Caco-2 (cell line): ENCODE data around the gene ONECUT1. TPM values are rescaled to one million over a fixed set of nuclear protein-coding genes. Genes with fewer than 3 reads are reported as not detected.

Source experiments
- BruUV-seq: library from RNA; stranded (reverse); fragments of 400-500 nt; replicated peaks from 2 replicates; lab custom pipeline; 2021; lab: Mats Ljungman, UMichigan
- CTCF ChIA-PET: fragments of 300-600 bp; sonication (Branson Sonifier 250); formaldehyde crosslinking; loops from one replicate; lab custom pipeline; 2022; ENCODE audit warnings: antibody characterized with exemption; lab: Charles Lee
- POLR2A ChIA-PET: fragments of 300-600 bp; sonication (Branson Sonifier 250); formaldehyde crosslinking; loops from one replicate; lab custom pipeline; 2022; ENCODE audit warnings: antibody characterized with exemption; lab: Charles Lee
- DNase-seq, 2 experiments: peaks; one replicate each; pipeline versions ENCODE4 v3.0.0 to v3.0.0-alpha.2; 2020 to 2022
- H3K27me3 ChIP-seq: replicated peaks from 2 replicates; pipeline ENCODE4 v1.6.0; 2011; ENCODE audit warnings: low read length; ENCODE audit not compliant: control insufficient read depth, insufficient read depth
- H3K36me3 ChIP-seq: 2 replicates; pipeline ENCODE4 v1.5.1; 2011; ENCODE audit warnings: low read length; ENCODE audit not compliant: control insufficient read depth, insufficient read depth
- H3K4me1 ChIP-seq: fragments of 250-450 bp; sonication (Bioruptor Pico); 2 replicates; pipeline ENCODE4 v1.5.1; 2020; ENCODE audit warnings: mild to moderate bottlenecking
- H3K4me3 ChIP-seq: 2 replicates; pipeline ENCODE4 v1.5.1; 2011; ENCODE audit warnings: low read depth, mild to moderate bottlenecking, control low read depth, low read length
- H3K9me3 ChIP-seq: fragments of 250-450 bp; sonication (Bioruptor Pico); 2 replicates; pipeline ENCODE4 v1.5.1; 2020; ENCODE audit warnings: mild to moderate bottlenecking, moderate library complexity
- H3K27ac Mint-ChIP-seq: one replicate; pipeline ENCODE4 v1.8.0; 2022; ENCODE audit warnings: mixed read lengths; ENCODE audit not compliant: unreplicated experiment
- H3K27me3 Mint-ChIP-seq: one replicate; pipeline ENCODE4 v1.8.0; 2022; ENCODE audit warnings: mixed read lengths; ENCODE audit not compliant: insufficient read depth, unreplicated experiment
- H3K36me3 Mint-ChIP-seq: one replicate; pipeline ENCODE4 v1.8.0; 2022; ENCODE audit warnings: mild to moderate bottlenecking, mixed read lengths; ENCODE audit not compliant: insufficient read depth, unreplicated experiment
- H3K4me1 Mint-ChIP-seq: one replicate; pipeline ENCODE4 v1.8.0; 2022; ENCODE audit warnings: low read depth, mixed read lengths; ENCODE audit not compliant: unreplicated experiment
- H3K4me3 Mint-ChIP-seq: one replicate; pipeline ENCODE4 v1.8.0; 2022; ENCODE audit warnings: mild to moderate bottlenecking, moderate library complexity, mixed read lengths; ENCODE audit not compliant: unreplicated experiment
- H3K9me3 Mint-ChIP-seq: one replicate; pipeline ENCODE4 v1.8.0; 2022; ENCODE audit warnings: mixed read lengths; ENCODE audit not compliant: unreplicated experiment
- CTCF ChIP-seq, 2 experiments: fragments of 200-600 bp in 1 of 2; IDR thresholded peaks; 1 replicate in 1 of 2; 2 replicates in 1 of 2; pipeline versions ENCODE4 v1.5.1 to v1.8.0; 2011 to 2022; ENCODE audit warnings: antibody characterized with exemption in 1 of 2, control low read depth in 1 of 2, inconsistent platforms in 1 of 2, low read depth in 1 of 2, low read length in 1 of 2, mild to moderate bottlenecking in 1 of 2, moderate library complexity in 1 of 2; ENCODE audit not compliant: insufficient read depth in 1 of 2, severe bottlenecking in 1 of 2, unreplicated experiment in 1 of 2
- intact Hi-C: fragments of 100-400 bp; cut with micrococcal nuclease; formaldehyde crosslinking; loops from one replicate; pipeline ENCODE4 v1.10.0; 2022; ENCODE audit not compliant: unreplicated experiment
- total RNA-seq: library from RNA; stranded (reverse); gene quantifications from 2 replicates; pipeline ENCODE4 v1.2.3, GENCODE V29; 2022

The ONECUT1 gene
- total RNA-seq, 1 experiment from 2014 or later: 0.68 TPM

- Histone ChIP-seq H3K9me3 (no peaks in the 10 kb centered on the region), H3K27me3 (no peaks in the 10 kb centered on the region), H3K4me3 (no peak overlapping the region), H3K4me1 (no peaks in the 10 kb centered on the region), H3K36me3 (no peaks in the 10 kb centered on the region)
- intact Hi-C loops: no loop called here
- H3K36me3 Mint-ChIP-seq: no peaks in the 10 kb centered on the region
- peaks cover 8% of the 10 kb centered on the region for H3K27me3 Mint-ChIP-seq
- POLR2A ChIA-PET: no interaction called here
- H3K4me3 Mint-ChIP-seq: no peak overlapping the region
- H3K27ac Mint-ChIP-seq: no peak overlapping the region
- no peaks in the 10 kb centered on the region for H3K9me3 Mint-ChIP-seq
- no peaks in the 10 kb centered on the region for H3K4me1 Mint-ChIP-seq
- no TSS peak for BruUV-seq
- TF ChIP-seq CTCF (IDR thresholded peaks at IDR 0.05; ENCODE audit: insufficient read depth in 1 of 2, low read depth in 1 of 2, low read length in 1 of 2, severe bottlenecking in 1 of 2, unreplicated experiment in 1 of 2): no peak
- CTCF ChIA-PET: no interaction called here
- DNase-seq: no peak
Measured at GRCh38 chr15:52796753-52797520, 6.8 kb upstream of the ONECUT1 start.

GRCh38 chr15:52796228-52796521 lies 6.0 kb upstream of the ONECUT1 start:
- no peak for DNase-seq
- no peaks in the 10 kb centered on the region for H3K36me3 Mint-ChIP-seq
- CTCF ChIA-PET: no interaction called here
- no peak overlapping the region for H3K4me3 ChIP-seq
- POLR2A ChIA-PET: no interaction called here
- BruUV-seq: no TSS peak
- no peaks in the 10 kb centered on the region for H3K9me3 ChIP-seq
- no peaks in the 10 kb centered on the region for H3K27me3 ChIP-seq
- no peaks in the 10 kb centered on the region for H3K9me3 Mint-ChIP-seq
- peaks cover 8% of the 10 kb centered on the region for H3K27me3 Mint-ChIP-seq
- no peak for TF ChIP-seq CTCF (IDR thresholded peaks at IDR 0.05; ENCODE audit: insufficient read depth in 1 of 2, low read depth in 1 of 2, low read length in 1 of 2, severe bottlenecking in 1 of 2, unreplicated experiment in 1 of 2)
- intact Hi-C loops: no loop called here
- H3K4me1 ChIP-seq: no peaks in the 10 kb centered on the region
- H3K4me1 Mint-ChIP-seq: no peaks in the 10 kb centered on the region
- H3K27ac Mint-ChIP-seq: no peak overlapping the region
- H3K4me3 Mint-ChIP-seq: no peak overlapping the region
- H3K36me3 ChIP-seq: no peaks in the 10 kb centered on the region

GRCh38 chr15:52795464-52796227 lies 5.5 kb upstream of the ONECUT1 start:
- Mint-ChIP-seq H3K9me3 (no peaks in the 10 kb centered on the region), H3K36me3 (no peaks in the 10 kb centered on the region), H3K4me3 (no peak overlapping the region), H3K27me3 (peaks cover 8% of the 10 kb centered on the region), H3K27ac (no peak overlapping the region), H3K4me1 (no peaks in the 10 kb centered on the region)
- TF ChIP-seq CTCF (IDR thresholded peaks at IDR 0.05; ENCODE audit: insufficient read depth in 1 of 2, low read depth in 1 of 2, low read length in 1 of 2, severe bottlenecking in 1 of 2, unreplicated experiment in 1 of 2): no peak
- Histone ChIP-seq H3K4me3 (no peak overlapping the region), H3K27me3 (no peaks in the 10 kb centered on the region), H3K36me3 (no peaks in the 10 kb centered on the region), H3K4me1 (no peaks in the 10 kb centered on the region), H3K9me3 (no peaks in the 10 kb centered on the region)
- intact Hi-C loops: no loop called here
- BruUV-seq: no TSS peak
- ChIA-PET CTCF (no interaction called here), POLR2A (no interaction called here)
- no peak for DNase-seq
